ENCODE results near the gene NBEA. TPM values are rescaled to one million over a fixed set of nuclear protein-coding genes. Genes with fewer than 3 reads are reported as not detected.
"Not testable (repeated sequence)": the region's sequence is repeated elsewhere in the genome, so short reads cannot be mapped to it uniquely, and the experiment has no call there.

Gene NBEA, protein sequence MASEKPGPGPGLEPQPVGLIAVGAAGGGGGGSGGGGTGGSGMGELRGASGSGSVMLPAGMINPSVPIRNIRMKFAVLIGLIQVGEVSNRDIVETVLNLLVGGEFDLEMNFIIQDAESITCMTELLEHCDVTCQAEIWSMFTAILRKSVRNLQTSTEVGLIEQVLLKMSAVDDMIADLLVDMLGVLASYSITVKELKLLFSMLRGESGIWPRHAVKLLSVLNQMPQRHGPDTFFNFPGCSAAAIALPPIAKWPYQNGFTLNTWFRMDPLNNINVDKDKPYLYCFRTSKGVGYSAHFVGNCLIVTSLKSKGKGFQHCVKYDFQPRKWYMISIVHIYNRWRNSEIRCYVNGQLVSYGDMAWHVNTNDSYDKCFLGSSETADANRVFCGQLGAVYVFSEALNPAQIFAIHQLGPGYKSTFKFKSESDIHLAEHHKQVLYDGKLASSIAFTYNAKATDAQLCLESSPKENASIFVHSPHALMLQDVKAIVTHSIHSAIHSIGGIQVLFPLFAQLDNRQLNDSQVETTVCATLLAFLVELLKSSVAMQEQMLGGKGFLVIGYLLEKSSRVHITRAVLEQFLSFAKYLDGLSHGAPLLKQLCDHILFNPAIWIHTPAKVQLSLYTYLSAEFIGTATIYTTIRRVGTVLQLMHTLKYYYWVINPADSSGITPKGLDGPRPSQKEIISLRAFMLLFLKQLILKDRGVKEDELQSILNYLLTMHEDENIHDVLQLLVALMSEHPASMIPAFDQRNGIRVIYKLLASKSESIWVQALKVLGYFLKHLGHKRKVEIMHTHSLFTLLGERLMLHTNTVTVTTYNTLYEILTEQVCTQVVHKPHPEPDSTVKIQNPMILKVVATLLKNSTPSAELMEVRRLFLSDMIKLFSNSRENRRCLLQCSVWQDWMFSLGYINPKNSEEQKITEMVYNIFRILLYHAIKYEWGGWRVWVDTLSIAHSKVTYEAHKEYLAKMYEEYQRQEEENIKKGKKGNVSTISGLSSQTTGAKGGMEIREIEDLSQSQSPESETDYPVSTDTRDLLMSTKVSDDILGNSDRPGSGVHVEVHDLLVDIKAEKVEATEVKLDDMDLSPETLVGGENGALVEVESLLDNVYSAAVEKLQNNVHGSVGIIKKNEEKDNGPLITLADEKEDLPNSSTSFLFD (N-terminal part only)
- 5.6 TPM for polyA plus RNA-seq (2013, experiment 1 of 2; ENCODE audit: insufficient read length)
- polyA plus RNA-seq (2013, experiment 2 of 2; ENCODE audit: insufficient read length): 5.8 TPM

DNA sequence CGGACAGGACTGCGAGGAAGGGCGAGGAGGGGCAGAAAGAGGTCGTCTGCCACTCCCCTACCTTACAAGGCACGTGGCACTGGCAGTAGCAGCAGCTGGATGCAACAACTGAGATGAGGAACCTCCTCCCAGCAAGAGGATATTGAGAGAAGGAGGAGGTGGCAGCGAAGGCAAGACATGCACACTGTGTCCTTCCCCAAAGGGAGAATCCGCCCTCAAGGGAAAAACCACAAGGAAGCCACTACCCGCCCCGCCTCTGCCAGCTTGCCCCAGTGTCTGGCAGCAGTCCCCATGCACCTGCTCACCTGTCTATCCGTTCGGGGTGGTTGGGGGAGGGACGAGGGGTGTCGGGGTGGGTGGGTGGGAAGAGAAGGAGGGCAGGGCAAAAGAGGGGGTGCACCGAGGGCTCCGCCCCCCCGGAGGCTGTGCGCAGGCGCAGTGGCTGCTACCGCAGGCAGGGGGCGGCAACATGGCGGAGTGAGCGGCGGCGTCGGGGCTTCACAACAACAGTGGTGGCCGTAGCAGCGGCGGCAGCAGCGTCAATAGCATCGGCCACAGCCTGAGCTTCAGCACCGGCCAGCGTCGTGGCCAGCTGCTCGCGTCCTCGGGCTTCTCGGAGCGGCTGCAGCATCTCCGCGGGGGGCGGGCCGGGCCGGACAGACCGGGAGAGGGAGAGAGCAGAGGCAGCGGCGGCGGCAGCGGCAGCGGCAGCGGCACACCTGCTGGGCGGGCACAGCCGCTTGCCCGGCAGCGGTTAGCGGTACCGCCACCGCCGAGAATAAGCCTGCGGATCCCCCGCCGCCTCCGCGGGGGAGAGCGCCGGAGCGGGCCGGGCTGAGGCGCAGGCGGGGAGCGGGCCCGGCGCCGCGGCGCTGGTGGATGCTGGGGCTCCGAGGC is at the start of gene NBEA:
Gene NBEA, plus strand, starts transcription at position 436 of the 897 bp plus-strand sequence. CDS start 551 bp downstream, outside the sequence.
- DNase-seq: peak; percentile 63

DNA sequence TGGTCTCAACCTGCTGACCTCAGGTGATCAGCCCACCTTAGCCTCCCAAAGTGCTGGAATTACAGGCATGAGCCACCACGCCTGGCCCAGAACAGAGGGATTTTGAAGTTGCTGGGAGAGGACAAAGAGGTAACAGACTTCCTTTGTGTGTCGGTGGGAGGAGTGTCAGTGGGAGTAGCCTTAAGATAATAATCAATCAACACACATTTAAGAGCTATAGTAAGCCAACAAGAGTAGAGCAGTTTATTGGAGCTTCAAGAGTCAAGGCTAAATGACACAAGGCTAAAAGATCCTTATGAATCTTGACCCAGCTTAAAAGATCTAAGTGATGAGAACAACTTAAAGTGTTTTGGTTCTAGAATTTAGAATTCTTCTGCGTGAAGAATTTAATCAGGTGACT is 47.3 kb upstream of the NBEA start:
- no peak for DNase-seq

DNA sequence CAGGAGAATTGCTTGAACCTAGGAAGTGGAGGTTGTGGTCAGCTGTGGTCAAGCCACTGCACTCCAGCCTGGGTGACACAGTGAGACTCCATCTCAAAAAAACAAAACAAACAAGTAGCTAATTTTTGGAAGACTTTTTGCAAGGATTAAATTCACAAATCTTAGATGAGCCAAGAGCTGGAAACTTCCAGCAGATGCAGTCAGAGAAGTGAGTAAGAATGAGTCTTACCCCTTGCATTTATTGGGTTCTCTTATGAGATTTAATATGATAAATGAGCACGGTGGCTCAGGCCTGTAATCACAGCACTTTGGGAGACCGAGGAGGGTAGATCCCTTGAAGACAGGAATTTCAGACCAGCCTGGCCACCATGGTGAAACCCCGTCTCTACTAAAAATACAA is 44.9 kb upstream of the NBEA start:
- DNase-seq: no peak

DNA sequence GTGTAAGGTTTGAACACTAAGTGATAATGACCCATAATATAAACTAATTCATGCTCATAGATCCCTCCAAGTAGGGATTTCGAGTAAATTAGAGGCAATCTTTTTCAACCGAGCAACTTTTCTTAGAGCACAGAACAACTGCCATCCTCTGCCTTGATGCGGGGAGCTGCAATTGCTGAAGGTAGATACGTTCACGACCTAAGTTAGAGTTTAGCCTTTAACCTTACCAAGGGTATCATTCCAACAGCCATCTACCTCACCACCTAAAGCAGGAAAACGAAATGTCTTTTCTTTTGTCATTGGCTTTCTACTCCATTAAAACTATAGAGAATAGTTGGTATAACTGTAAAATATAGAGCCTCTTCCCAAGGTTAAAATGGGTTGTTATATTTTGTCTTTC is 42.2 kb upstream of the NBEA start:
- no peak for DNase-seq

DNA sequence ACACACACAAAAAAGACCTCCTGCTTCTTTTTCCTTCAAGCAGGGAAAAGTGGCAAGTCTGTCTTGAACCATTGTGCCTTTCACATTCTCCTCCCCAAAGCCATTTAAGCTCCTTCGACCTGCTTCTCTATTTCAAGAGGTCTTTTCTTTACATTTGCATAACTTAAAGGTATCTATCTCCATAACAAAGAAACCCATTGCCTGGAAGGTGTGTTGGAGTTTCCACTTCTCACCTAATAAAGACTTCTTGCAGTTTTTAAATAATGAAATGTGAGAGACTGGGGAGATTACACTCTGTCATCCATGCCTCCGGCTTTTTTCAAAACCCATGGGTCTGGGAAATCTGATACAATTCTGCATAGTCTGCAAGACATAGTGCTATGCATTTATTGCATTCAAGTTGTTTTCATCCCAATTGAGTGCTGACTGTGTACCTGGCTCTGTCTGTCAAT is 41.8 kb upstream of the NBEA start:
- DNase-seq: no peak

DNA sequence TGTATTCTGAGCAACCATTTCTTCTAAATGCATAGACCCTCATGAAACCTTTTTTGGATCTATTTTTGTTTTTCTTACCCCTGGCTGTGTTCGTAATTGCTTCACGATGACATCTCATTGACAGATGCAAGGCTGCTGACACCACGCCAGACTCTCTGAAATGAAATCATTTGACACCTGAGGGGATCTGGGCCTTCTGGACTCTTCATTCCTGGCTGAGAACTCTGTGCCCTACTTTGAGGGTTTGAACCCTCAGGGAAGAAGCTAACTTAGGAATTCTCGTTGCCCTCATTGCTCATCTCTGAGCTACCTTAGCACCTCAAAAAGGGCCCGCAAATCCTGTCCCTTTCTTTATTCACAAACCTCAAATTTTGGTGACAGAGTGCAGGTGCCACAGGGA is 40.5 kb upstream of the NBEA start:
- no peak for DNase-seq

DNA sequence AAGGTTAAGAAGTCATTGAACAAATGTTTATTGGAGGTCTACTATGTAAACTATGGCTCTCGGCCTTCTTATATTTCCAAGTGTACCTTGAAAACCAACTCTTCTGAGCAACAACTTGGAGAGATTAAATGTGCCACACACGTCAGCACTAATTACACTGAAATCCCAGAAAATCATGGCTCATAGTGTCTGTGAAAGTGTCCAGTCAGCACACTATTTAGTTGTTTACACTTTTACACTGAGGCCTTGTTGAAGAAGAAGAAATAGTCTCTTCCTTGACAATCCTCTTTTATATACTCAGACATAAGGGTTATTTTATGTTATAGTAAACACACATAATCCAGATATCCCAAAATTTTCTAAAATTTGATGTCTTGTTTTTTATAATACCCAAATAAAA is 30.9 kb upstream of the NBEA start:
- DNase-seq: no peak

DNA sequence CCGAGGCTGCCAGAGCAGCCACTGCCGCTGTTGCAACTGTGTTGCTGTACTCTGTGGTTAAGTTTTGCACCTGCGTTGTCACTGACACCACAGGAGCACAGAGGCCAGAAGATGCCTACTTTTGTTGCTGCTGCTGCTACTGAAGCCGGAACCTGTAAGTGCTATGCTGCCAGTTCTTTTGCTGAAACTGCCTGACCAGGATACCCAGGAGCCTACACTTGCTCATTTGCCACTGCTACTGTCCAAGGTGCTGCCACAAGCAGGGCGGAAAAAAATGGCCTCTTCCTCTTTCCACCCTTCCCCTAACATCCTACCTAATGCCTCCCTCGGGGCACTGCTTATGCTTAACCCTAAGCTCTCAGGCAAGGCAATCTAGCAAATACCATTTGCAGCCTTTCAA is 29.0 kb upstream of the NBEA start:
- peak; percentile 14 for DNase-seq

DNA sequence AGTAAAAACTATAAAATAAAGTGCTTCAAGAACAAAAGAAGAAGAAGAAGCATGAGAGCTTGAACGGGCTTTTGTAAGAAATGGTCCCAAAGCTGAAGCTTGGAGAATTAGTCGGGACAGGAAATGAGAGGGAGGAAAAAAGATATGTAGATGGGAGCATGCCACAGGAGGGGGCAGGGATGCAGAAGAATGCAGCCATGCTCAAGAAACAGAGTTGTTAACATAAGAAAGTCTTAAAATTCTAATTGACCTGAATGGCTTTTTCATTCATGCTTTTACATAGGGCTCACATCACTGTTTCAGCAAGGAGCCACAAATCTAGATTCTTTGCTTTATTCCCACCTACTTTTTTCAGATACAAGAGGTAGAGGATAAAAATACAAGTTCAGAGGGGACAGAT is 27.7 kb upstream of the NBEA start:
- DNase-seq: no peak

DNA sequence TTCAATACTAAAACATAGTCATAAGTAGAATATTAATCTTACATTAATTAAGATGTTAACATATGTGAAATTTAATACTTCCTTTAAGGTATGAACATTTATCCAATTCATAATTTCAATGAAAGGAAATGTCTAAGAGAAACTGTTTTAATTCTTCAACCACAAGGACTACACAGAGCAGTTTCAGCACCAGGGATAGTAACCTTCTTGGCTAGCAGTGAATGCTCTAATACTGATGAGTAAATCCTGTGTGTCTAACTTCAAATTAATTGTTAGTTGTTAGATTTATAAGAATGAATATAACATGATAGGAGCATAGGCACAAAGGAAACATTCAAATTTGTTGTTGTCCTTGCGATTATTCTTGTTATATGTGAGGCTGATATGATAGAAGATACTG is 15.6 kb upstream of the NBEA start:
- peak; percentile 61 for DNase-seq

DNA sequence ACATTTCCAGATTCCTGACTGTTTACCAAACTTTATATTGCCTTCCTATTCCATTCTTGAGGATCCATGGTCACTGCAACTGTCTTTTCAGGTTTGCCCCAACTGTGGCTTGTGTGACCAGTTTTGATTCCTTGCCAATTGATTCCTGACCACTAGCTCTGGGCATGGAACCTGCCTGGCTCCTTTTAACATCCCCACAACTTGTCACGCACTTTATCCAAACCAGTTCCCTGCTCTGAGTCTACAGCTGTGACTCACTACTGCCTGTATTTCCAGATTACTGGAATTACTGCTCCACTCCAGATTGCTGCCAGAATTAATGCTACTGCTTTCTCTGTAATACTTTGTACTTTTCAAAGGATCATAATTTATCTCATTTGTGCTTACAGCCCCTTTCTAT is 13.4 kb upstream of the NBEA start:
- DNase-seq: not testable (repeated sequence)

DNA sequence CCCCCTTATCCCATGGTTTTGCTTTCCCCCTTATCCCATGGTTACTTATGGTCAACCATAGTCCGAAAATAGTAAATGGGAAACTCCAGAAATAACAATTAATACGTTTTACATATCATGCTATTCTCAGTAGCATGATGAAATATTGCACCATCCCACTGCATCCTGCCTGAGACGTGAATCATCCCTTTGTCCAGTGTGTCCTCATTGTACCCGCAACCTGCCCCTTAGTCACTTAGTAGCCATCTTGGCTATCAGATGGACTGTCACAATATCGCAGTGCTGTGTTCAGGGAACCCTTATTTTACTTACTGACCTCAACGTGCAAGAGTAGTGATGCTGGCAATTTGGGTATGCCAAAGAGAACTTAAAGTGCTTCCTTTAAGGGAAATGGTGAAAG is 10.5 kb upstream of the NBEA start:
- no peak for DNase-seq

DNA sequence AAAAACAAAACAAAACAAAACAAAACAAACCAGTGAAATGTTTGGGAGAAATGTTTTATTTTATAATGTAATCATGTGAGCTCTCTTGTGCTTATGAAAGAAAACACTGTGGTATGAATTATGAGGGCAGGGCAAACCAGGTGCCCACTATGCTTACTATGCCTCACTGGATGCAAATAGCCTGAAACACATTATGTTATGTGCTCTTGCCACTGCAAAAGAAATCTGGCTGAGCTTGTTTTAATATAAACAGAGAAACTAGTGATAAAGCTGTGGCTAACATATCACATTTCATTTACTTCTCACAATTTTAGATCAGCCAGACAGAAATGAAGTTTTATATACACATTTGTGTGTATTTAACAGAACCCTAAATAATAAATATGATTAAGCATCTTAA is 8.7 kb upstream of the NBEA start:
- DNase-seq: no peak

DNA sequence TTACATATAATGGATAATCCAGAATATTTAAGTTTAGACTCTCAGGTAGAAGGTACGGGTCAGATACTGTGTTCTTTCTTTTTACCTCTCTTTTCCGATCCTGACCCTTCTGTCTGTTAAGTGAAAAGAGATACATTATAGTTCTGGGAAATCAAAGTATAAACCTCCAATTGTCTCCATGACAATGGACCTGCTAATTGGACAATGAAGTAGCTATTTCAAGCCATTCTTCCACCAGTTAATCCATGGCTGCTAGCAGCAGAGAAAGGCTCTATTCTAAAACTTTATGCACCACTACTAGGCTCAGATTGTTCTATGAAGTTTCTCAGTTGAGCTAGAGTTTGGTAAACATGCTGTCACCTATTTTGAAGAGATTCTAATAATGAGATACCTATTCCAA is 8.3 kb upstream of the NBEA start:
- DNase-seq: no peak

DNA sequence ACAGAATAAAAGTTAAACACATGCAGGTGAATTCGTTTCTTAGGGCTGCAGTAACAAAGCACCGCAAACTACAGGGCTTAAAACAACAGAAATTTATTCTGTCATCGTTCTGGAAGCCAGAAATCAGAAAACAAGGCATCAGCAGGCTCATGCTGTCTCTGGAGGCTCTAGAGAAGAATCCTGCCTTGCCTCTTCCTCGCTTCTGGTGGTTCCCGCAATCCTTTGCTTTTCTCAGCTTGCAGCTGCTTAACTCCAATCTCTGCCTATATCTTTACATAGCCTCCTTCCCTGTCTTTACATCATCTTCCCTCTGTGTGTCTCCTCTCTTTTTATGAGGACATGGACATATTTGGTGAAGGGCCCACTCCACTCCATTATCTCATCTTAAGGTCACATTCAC is 6.2 kb upstream of the NBEA start:
- no peak for DNase-seq

DNA sequence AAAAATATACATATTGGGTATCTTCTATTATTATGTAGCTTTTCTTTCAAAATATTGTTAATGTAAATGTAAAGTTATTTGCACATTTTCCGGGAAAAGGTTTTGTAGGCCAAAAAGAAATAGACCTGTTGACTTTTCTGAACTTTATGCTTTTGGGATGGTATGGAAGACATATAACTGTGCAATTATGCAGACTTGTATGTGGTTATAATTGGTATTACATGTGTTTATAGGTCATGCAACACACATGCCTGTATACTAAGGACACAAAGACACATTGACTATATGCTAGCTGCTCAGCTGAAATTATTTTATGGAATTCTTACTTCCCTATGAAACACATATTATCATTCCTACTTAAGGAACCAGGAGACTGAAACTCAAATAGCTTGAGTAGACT is 2.3 kb upstream of the NBEA start:
- DNase-seq: no peak

DNA sequence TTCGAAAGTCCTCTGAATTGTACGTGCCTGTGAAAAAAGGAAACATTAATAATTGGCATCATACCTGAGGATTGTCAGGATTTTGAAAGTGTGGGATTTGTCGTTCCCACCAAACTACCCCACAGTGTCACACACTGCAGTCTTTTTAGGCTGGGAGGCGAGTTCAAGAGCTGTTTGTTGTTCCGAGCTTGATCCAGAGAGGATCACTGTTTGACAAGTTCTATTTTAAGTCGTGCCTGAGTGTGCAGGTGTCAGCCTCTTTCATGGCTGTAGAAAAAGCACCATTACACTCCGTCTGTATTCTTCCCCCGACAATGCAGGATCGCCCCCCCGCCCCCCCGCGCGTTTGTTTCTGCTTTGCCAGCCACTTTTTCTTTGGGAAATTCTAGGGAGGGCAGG is 635 bp upstream of the NBEA start:
- no peak for DNase-seq

DNA sequence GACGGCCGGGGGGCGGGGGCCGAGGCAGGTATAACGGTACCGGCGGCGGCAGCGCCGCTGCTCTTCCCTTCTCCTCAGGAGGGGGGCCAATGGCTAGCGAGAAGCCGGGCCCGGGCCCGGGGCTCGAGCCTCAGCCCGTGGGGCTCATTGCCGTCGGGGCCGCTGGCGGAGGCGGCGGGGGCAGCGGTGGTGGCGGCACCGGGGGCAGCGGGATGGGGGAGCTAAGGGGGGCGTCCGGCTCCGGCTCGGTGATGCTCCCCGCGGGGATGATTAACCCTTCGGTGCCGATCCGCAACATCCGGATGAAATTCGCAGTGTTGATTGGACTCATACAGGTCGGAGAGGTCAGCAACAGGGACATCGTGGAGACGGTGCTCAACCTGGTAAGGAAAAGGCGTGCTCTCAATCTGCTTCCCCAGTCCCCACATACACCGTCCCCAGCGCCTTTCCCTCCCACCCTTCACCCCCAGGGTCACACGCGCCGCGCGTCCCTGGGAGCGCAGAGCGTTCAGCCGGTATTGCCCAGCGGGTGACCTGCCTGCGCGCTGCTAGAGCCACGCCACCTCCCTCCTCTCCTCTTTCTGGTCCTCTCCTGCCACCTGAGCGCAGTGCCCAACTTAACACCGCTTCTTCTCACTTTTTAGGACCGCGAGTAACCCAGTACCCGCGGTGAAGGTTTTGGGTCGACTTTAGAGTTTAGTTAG is 814 bp downstream of the NBEA start:
- no peak for DNase-seq

DNA sequence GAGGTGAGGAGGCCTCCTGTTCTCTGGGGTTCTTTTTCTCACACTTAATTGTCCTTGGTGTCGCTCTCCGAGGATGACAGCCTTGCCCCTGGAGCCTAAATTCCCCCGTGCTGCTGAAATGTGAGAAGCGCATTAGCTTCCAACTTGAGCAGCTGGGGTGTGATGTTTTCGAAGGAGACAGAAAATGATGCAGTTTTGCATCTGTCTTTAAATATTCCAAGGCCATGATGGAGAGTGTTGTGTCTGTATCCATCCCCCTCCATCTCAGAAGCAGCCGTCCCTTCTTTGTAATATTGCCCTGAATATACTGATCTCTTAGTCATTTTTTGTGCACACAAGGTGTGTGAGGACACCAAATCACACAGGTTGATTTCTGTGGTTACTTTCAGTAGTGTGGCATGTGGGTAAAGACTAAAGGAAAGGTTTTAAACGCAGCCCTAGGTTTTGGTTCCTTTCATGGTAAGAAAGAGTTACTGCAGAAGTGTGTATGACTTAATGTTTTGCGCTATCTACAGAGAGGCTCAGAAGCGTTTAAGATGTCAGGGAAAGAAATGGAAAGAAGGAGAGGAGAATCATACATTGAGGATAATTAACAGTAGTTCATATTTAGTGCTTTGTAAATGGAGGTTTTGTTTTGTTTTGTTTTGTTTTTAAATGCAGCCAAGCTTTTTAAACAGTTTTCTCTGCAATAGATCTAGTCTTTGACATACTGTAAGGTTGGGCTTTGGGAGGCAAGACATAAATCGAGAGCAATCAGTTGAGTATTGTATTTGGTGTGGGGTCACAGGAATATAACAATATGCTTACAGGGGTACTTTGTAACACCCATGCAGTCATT is 1.6 kb downstream of the NBEA start:
- DNase-seq: no peak

DNA sequence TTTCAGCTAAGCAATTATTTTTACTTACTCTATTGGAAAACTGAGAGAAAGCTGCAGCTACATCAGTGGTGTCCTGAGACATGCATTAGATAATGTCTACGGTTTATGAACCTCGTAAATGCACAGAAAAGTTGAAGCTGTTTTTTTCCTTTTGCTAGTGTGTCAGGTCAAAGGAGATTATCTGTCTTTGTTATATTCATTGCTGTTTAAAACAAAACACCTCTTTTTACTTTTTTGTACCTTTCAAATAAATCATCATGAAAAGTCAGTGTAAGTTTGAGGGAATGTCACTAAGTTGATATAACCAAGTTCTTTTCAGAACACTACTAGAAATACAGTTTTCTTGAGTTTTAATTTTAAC is 2.2 kb downstream of the NBEA start:
- DNase-seq: no peak
